Measurements from ENCODE around the gene HMGB1.
A peak's percentile ranks its signal among the peaks of the same experiment; 100 is the strongest.
"Not testable (repeated sequence)": the region's sequence is repeated elsewhere in the genome, so short reads cannot be mapped to it uniquely, and the experiment has no call there.

Gene HMGB1

GRCh38 chr13:30466841-30467252, 1.1 kb upstream of the HMGB1 start:
- no peak for DNase-seq (ENCODE audit: low read depth in 3 of 3, low spot score in 1 of 3)

- no peak for DNase-seq (ENCODE audit: low read depth in 3 of 3, low spot score in 1 of 3)
Observed at GRCh38 chr13:30466358-30466714, 600 bp upstream of the HMGB1 start.

GRCh38 chr13:30465343-30465592, 468 bp downstream of the HMGB1 start:
- no peak for DNase-seq (ENCODE audit: low read depth in 3 of 3, low spot score in 1 of 3)

GRCh38 chr13:30464496-30465342, 1.0 kb downstream of the HMGB1 start:
- peak; percentile 49 to 71 (median 62) for DNase-seq (ENCODE audit: low read depth in 3 of 3, low spot score in 1 of 3)

GRCh38 chr13:30463787-30464495, 1.8 kb downstream of the HMGB1 start:
- peak; percentile 17 to 59 (median 44) for DNase-seq (ENCODE audit: low read depth in 3 of 3, low spot score in 1 of 3)

GRCh38 chr13:30461279-30462066, 4.3 kb downstream of the HMGB1 start:
- not testable (repeated sequence) for DNase-seq (ENCODE audit: low read depth in 3 of 3, low spot score in 1 of 3)

GRCh38 chr13:30457306-30457891, 8.3 kb downstream of the HMGB1 start:
- no peak for DNase-seq (ENCODE audit: low read depth in 3 of 3, low spot score in 1 of 3)

- no peak for DNase-seq (ENCODE audit: low read depth in 3 of 3, low spot score in 1 of 3)
Observed at GRCh38 chr13:30456290-30456689, 9.4 kb downstream of the HMGB1 start.

- DNase-seq (ENCODE audit: low read depth in 3 of 3, low spot score in 1 of 3), result no peak
Observed at GRCh38 chr13:30454991-30455390, 10.7 kb downstream of the HMGB1 start.

- DNase-seq (ENCODE audit: low read depth in 3 of 3, low spot score in 1 of 3), result no peak
Observed at GRCh38 chr13:30453727-30454126, 12.0 kb downstream of the HMGB1 start.

- not testable (repeated sequence) for DNase-seq (ENCODE audit: low read depth in 3 of 3, low spot score in 1 of 3)
Observed at GRCh38 chr13:30451476-30451875, 14.3 kb downstream of the HMGB1 start.

- no peak for DNase-seq (ENCODE audit: low read depth in 3 of 3, low spot score in 1 of 3)
Observed at GRCh38 chr13:30450066-30450465, 15.7 kb downstream of the HMGB1 start.

- DNase-seq (ENCODE audit: low read depth in 3 of 3, low spot score in 1 of 3), result no peak
Observed at GRCh38 chr13:30448441-30448840, 17.3 kb downstream of the HMGB1 start.

GRCh38 chr13:30446126-30446500, 19.6 kb downstream of the HMGB1 start:
- DNase-seq (ENCODE audit: low read depth in 3 of 3, low spot score in 1 of 3), result no peak

- no peak for DNase-seq (ENCODE audit: low read depth in 3 of 3, low spot score in 1 of 3)
Observed at GRCh38 chr13:30443957-30444404, 21.8 kb downstream of the HMGB1 start.

- not testable (repeated sequence) for DNase-seq (ENCODE audit: low read depth in 3 of 3, low spot score in 1 of 3)
Observed at GRCh38 chr13:30443491-30443890, 22.2 kb downstream of the HMGB1 start.

- no peak for DNase-seq (ENCODE audit: low read depth in 3 of 3, low spot score in 1 of 3)
Observed at GRCh38 chr13:30442926-30443325, 22.8 kb downstream of the HMGB1 start.

- no peak for DNase-seq (ENCODE audit: low read depth in 3 of 3, low spot score in 1 of 3)
Observed at GRCh38 chr13:30440910-30441703, 24.6 kb downstream of the HMGB1 start.

GRCh38 chr13:30438286-30438685, 27.4 kb downstream of the HMGB1 start:
- no peak for DNase-seq (ENCODE audit: low read depth in 3 of 3, low spot score in 1 of 3)

- DNase-seq (ENCODE audit: low read depth in 3 of 3, low spot score in 1 of 3), result no peak
Observed at GRCh38 chr13:30437177-30437576, 28.6 kb downstream of the HMGB1 start.

Data from stimulated activated CD4-positive, alpha-beta T cell treated with anti-CD3 and anti-CD28 coated beads, TNF-alpha, amount 100 ng/mL, for 1 hour (primary cell).